Ovary (tissue), 3 donors: Measurements from ENCODE around the gene CXCR2.

Experiments
- POLR2A ChIP-seq: fragments of 450-650 bp; IDR thresholded peaks from one replicate; pipeline ENCODE4 v1.6.1; 2017; ENCODE audit warnings: antibody characterized with exemption, mild to moderate bottlenecking, moderate library complexity
- TF ChIP-seq, protein P1 (sequence below), 3 donors: fragments of 450-650 bp in 2 of 3; fragments of 200-600 bp in 1 of 3; IDR thresholded peaks; one replicate each; pipeline versions ENCODE4 v1.5.1 to v1.8.0; 2016 to 2022; ENCODE audit warnings: antibody characterized with exemption in 3 of 3, mild to moderate bottlenecking in 1 of 3
- donor health status: DM: no; HTN: no; CAD: no.

DNA sequence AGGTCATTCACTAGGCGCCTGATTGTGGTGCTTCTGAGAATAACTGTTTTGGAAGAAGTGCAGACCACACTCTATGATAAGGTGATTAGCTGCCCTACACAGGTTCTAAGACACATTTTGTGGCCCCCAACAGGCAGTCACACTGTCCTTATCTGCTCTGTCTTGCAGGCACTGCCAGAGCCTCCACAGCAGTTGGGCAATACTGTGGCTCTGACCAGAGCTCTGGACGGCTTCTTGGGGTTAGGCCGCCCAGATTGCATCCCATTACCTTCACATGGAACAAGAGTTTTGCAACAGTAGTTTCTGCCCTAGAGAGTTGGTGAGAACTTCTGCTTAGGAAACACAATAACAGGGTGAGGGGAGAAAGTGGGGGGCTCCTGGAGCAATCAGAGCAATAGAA lies 34.1 kb upstream of the CXCR2 start:
- TF ChIP-seq, protein P1, sequence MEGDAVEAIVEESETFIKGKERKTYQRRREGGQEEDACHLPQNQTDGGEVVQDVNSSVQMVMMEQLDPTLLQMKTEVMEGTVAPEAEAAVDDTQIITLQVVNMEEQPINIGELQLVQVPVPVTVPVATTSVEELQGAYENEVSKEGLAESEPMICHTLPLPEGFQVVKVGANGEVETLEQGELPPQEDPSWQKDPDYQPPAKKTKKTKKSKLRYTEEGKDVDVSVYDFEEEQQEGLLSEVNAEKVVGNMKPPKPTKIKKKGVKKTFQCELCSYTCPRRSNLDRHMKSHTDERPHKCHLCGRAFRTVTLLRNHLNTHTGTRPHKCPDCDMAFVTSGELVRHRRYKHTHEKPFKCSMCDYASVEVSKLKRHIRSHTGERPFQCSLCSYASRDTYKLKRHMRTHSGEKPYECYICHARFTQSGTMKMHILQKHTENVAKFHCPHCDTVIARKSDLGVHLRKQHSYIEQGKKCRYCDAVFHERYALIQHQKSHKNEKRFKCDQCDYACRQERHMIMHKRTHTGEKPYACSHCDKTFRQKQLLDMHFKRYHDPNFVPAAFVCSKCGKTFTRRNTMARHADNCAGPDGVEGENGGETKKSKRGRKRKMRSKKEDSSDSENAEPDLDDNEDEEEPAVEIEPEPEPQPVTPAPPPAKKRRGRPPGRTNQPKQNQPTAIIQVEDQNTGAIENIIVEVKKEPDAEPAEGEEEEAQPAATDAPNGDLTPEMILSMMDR (IDR thresholded peaks at IDR 0.05) = no peak
- no peak for TF ChIP-seq POLR2A
